Esophagus squamous epithelium (tissue), 5 donors: ENCODE measurements around the gene ALPK3. TPM values are rescaled to one million over a fixed set of nuclear protein-coding genes. Genes with fewer than 3 reads are reported as not detected.

Experiments
- DNase-seq: peaks from one replicate; lab custom pipeline; 2025; lab: John Stamatoyannopoulos, UW
- H3K27ac ChIP-seq, 4 donors: fragments of 200-600 bp; sonication (generic); one replicate each; pipeline ENCODE4 v1.5.1; 2016 to 2019; ENCODE audit warnings: mild to moderate bottlenecking in 1 of 4
- H3K27me3 ChIP-seq, 4 donors: fragments of 200-600 bp; sonication (generic); 1 replicate in 3 of 4; 2 replicates in 1 of 4; pipeline versions ENCODE4 v1.5.1 to v1.6.0; 2017 to 2021; ENCODE audit warnings: antibody characterized with exemption in 1 of 4
- H3K36me3 ChIP-seq, 3 donors: fragments of 200-600 bp; sonication (generic); one replicate each; pipeline ENCODE4 v1.5.1; 2016 to 2019
- H3K4me1 ChIP-seq, 3 donors: fragments of 200-600 bp; sonication (generic); one replicate each; pipeline ENCODE4 v1.5.1; 2017 to 2019
- H3K4me3 ChIP-seq, 4 donors: fragments of 200-600 bp; sonication (generic); 1 replicate in 3 of 4; 2 replicates in 1 of 4; pipeline ENCODE4 v1.5.1; 2016 to 2019; ENCODE audit warnings: mild to moderate bottlenecking in 2 of 4, moderate library complexity in 1 of 4
- H3K9me3 ChIP-seq, 3 donors: fragments of 200-600 bp; sonication (generic); one replicate each; pipeline ENCODE4 v1.5.1; 2016 to 2019
- POLR2A ChIP-seq, 4 donors: fragments of 450-650 bp; IDR thresholded peaks; one replicate each; pipeline ENCODE4 v1.6.1; 2017; ENCODE audit warnings: antibody characterized with exemption in 4 of 4, mild to moderate bottlenecking in 4 of 4, moderate library complexity in 3 of 4
- WGBS, 2 donors: methylation state at CpG; one replicate each; pipeline ENCODE4 v1.1.5; 2018; 5-methylcytosine and 5-hydroxymethylcytosine counted together
- intact Hi-C: fragments of 100-400 bp; cut with DNase I; formaldehyde crosslinking; loops from one replicate; pipeline ENCODE4 v1.15.0; 2022
- total RNA-seq, 4 donors: library from RNA; depleted of rRNA; stranded (reverse); fragments of >200 nt; gene quantifications; one replicate each; pipeline ENCODE4 v1.1.0, GENCODE V29; 2016
- TF ChIP-seq, protein P1 (sequence below), 6 experiments: fragments of 450-650 bp in 4 of 6; fragments of 200-600 bp in 2 of 6; sonication (generic) in 2 of 6; IDR thresholded peaks; one replicate each; pipeline ENCODE4 v1.5.1; 2016 to 2019; ENCODE audit warnings: antibody characterized with exemption in 6 of 6, mild to moderate bottlenecking in 4 of 6, moderate library complexity in 4 of 6
- donor health status: DM: yes; HTN: yes; CAD: no.

The ALPK3 gene
- total RNA-seq, 4 donors from 2014 or later: 1.8 to 4.2 (median 2.7) TPM

DNA sequence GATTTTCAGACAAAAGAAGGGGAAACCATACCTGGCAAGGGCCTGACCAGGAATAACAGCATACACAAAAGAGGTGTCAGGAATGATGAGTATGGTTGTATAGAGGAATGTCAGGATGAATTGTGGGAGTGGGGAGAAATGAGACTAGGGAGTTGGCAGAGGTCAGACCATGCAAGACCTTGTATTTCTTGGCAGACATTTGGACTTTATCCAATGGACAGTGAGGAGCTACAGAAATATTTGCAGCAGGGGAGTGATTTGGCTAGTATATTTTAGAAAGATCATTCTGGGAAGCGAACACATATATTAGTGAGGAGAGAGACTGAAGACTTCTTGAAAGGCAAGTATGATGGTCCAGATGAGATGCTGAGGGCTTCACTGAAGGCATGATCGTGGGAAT lies 25.4 kb upstream of the ALPK3 start:
- no peak for DNase-seq
- H3K4me1 ChIP-seq: peaks cover 0 to 14% (median 6%) of the 10 kb centered on the region in 3 donors
- H3K27me3 ChIP-seq: no peaks in the 10 kb centered on the region
- no peaks in the 10 kb centered on the region for H3K9me3 ChIP-seq
- TF ChIP-seq, protein P1, sequence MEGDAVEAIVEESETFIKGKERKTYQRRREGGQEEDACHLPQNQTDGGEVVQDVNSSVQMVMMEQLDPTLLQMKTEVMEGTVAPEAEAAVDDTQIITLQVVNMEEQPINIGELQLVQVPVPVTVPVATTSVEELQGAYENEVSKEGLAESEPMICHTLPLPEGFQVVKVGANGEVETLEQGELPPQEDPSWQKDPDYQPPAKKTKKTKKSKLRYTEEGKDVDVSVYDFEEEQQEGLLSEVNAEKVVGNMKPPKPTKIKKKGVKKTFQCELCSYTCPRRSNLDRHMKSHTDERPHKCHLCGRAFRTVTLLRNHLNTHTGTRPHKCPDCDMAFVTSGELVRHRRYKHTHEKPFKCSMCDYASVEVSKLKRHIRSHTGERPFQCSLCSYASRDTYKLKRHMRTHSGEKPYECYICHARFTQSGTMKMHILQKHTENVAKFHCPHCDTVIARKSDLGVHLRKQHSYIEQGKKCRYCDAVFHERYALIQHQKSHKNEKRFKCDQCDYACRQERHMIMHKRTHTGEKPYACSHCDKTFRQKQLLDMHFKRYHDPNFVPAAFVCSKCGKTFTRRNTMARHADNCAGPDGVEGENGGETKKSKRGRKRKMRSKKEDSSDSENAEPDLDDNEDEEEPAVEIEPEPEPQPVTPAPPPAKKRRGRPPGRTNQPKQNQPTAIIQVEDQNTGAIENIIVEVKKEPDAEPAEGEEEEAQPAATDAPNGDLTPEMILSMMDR (IDR thresholded peaks at IDR 0.05): no peak
- no peak for TF ChIP-seq POLR2A (IDR thresholded peaks at IDR 0.05)
- no peak overlapping the region for H3K27ac ChIP-seq
- WGBS, 2 donors: 94 to 98% methylated on average over 2 of the region's 2 CpGs
- H3K36me3 ChIP-seq: peaks cover 0 to 69% (median 15%) of the 10 kb centered on the region in 3 donors
- intact Hi-C loops: no loop called here
- H3K4me3 ChIP-seq: no peak overlapping the region

DNA sequence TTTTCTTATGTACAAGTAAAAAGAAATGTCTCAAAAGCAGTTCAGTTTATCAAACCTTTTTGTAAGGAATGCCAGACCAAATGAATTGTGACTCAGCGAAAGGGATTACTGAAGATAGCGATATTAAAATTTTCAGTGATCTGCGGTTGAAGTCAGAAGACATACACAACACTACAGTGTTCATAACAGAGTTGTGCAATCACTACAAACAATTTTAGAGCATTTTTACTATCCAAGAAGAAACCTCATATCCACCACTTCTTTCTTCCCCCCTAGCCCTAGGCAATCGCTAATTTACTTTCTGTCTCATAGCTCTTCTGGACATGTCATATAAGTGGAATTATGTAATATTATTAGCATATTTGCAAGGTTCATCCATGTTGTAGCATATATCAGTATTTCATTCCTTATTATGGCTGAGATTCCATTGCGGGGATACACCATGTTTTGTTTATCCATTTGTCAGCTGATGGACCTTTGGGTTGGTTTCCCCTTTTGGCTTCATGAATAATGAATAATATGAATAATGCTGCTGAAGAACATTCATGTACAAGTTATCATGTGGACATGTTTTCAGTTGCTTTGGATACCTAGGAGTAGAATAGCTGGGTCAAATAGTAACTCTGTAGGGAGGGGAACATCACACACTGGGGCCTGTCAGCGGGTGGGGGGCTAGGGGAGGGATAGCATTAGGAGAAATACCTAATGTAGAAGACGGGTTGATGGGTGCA lies 23.6 kb upstream of the ALPK3 start:
- no peaks in the 10 kb centered on the region for H3K4me1 ChIP-seq
- H3K27ac ChIP-seq: no peak overlapping the region
- H3K9me3 ChIP-seq: no peaks in the 10 kb centered on the region
- 91 to 96% methylated on average over 6 to 7 of the region's 7 CpGs for WGBS, 2 donors
- no peaks in the 10 kb centered on the region for H3K27me3 ChIP-seq
- intact Hi-C loops: no loop called here
- TF ChIP-seq, protein P1 (IDR thresholded peaks at IDR 0.05): no peak
- TF ChIP-seq POLR2A (IDR thresholded peaks at IDR 0.05): no peak
- H3K36me3 ChIP-seq: peaks cover 11 to 79% (median 27%) of the 10 kb centered on the region in 3 donors
- DNase-seq: no peak
- no peak overlapping the region for H3K4me3 ChIP-seq

DNA sequence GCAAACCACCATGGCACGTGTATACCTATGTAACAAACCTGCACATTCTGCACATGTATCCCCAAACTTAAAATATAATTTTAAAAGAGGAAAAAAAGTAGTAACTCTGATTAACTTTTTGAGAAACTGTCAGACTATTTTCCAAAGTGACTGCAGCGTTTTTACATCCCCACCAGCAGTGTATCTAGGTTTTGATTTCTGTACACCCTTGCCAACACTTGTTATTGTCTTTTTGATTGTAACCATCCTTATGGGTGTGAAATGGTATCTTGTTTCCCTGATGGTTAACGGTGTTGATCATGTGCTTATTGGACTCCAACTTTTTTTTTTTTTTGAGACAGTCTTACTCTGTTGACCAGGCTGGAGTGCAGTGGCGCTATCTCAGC lies 23.0 kb upstream of the ALPK3 start:
- Histone ChIP-seq H3K4me3 (no peak overlapping the region), H3K27me3 (no peaks in the 10 kb centered on the region), H3K9me3 (no peaks in the 10 kb centered on the region), H3K4me1 (no peaks in the 10 kb centered on the region), H3K27ac (no peak overlapping the region), H3K36me3 (peaks cover 16 to 85% (median 32%) of the 10 kb centered on the region in 3 donors)
- intact Hi-C loops: no loop called here
- DNase-seq: no peak
- TF ChIP-seq, protein P1 (IDR thresholded peaks at IDR 0.05): no peak
- TF ChIP-seq POLR2A (IDR thresholded peaks at IDR 0.05): no peak
- WGBS, 2 donors: 92 to 93% methylated on average over 4 of the region's 4 CpGs

DNA sequence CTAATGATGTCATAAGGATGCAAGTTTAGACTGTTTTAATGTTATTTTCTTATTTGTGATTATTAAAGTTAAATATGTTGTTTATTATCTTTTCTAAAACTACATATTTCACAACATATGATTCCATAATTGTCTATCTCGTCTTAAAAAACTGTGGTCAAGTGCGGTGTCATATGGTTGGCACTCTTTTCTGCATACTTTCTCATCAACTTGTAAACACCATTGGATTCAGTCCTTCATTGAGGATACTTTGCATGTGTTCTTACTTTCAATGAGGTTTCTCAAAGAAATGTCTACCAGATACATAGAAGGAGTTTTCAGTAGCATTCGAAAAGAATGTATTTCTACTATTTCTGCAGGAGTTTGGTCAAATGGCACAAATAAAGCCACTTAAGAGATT lies 22.0 kb upstream of the ALPK3 start:
- TF ChIP-seq POLR2A (IDR thresholded peaks at IDR 0.05): no peak
- TF ChIP-seq, protein P1 (IDR thresholded peaks at IDR 0.05): no peak
- H3K9me3 ChIP-seq: no peaks in the 10 kb centered on the region
- no peaks in the 10 kb centered on the region for H3K4me1 ChIP-seq
- peaks cover 27 to 93% (median 43%) of the 10 kb centered on the region in 3 donors for H3K36me3 ChIP-seq
- no peak overlapping the region for H3K27ac ChIP-seq
- no peak for DNase-seq
- intact Hi-C loops: no loop called here
- no peak overlapping the region for H3K4me3 ChIP-seq
- no peaks in the 10 kb centered on the region for H3K27me3 ChIP-seq
- WGBS, 2 donors: 82% methylated on average over 3 of the region's 3 CpGs

DNA sequence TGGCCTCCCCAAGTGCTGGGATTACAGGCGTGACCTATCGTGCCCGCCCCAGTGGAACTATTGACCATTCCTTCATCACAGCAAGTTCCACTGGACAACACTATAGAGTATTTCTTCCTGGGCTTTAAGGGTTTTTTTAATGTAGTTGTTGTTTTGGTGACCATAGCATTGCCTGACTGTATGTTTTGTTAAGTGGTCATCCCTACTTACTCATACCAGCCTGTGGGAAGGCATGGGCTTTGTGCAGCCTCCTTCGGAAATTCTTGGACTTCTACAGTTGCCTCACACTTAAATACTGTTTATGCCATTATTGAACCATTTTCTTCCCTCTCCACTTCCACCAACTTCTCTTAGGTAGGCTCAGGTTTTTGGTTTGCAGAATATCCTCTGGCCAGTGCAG lies 19.9 kb upstream of the ALPK3 start:
- H3K4me1 ChIP-seq: peaks cover 0 to under 1% (median 0%) of the 10 kb centered on the region in 3 donors
- no peak overlapping the region for H3K27ac ChIP-seq
- no peaks in the 10 kb centered on the region for H3K9me3 ChIP-seq
- no peaks in the 10 kb centered on the region for H3K27me3 ChIP-seq
- H3K36me3 ChIP-seq: peaks cover 44 to 93% (median 52%) of the 10 kb centered on the region in 3 donors
- TF ChIP-seq POLR2A (IDR thresholded peaks at IDR 0.05): no peak
- TF ChIP-seq, protein P1 (IDR thresholded peaks at IDR 0.05): no peak
- intact Hi-C loops: no loop called here
- DNase-seq: no peak
- WGBS, 2 donors: 96 to 97% methylated on average over 4 of the region's 4 CpGs
- no peak overlapping the region for H3K4me3 ChIP-seq
